T-cell (primary cell): Measurements from ENCODE around the gene PANK3. TPM values are rescaled to one million over a fixed set of nuclear protein-coding genes. Genes with fewer than 3 reads are reported as not detected.
"Not testable (repeated sequence)": the region's sequence is repeated elsewhere in the genome, so short reads cannot be mapped to it uniquely, and the experiment has no call there.

ENCODE experiments used
- ATAC-seq, 4 experiments: fragments of 200-7000 bp in 3 of 4; fragments of 150-1000 bp in 1 of 4; cut with Tn5 transposase; replicated peaks in 1 of 4; 1 replicate in 3 of 4; 2 replicates in 1 of 4; pipeline ENCODE4 v1.10.0; 2021; ENCODE audit warnings: moderate library complexity in 3 of 4, mild to moderate bottlenecking in 2 of 4, moderate number of reproducible peaks in 1 of 4
- CTCF ChIA-PET, 2 donors: fragments of 300-600 bp; sonication (Branson Sonifier 250); formaldehyde crosslinking; loops; one replicate each; lab custom pipeline; 2022; ENCODE audit warnings: antibody characterized with exemption in 2 of 2; lab: Charles Lee
- POLR2A ChIA-PET, 2 donors: fragments of 300-600 bp; sonication (Branson Sonifier 250); formaldehyde crosslinking; loops; one replicate each; lab custom pipeline; 2022; ENCODE audit warnings: antibody characterized with exemption in 2 of 2; lab: Charles Lee
- DNase-seq, 35 experiments: peaks; one replicate each; pipeline versions ENCODE4 v3.0.0 to v3.0.0-alpha.2; 2013 to 2023
- H3K27ac ChIP-seq: one replicate; pipeline ENCODE4 v1.5.1; 2013; ENCODE audit warnings: low read length
- H3K27me3 ChIP-seq, 2 experiments: replicated peaks in 1 of 2; 1 replicate in 1 of 2; 2 replicates in 1 of 2; pipeline versions ENCODE4 v1.6.1 to v1.7.0; 2013; ENCODE audit warnings: low read length in 1 of 2, mixed read lengths in 1 of 2; ENCODE audit not compliant: control insufficient read depth in 2 of 2, insufficient read depth in 2 of 2; ENCODE audit errors: extremely low read depth in 1 of 2
- H3K36me3 ChIP-seq, 2 donors: 1 replicate in 1 of 2; 2 replicates in 1 of 2; pipeline versions ENCODE4 v1.6.1 to v1.7.0; 2013; ENCODE audit warnings: low read length in 1 of 2; ENCODE audit not compliant: control insufficient read depth in 2 of 2, insufficient read depth in 1 of 2; ENCODE audit errors: extremely low read depth in 1 of 2
- H3K4me1 ChIP-seq, 2 experiments: 1 replicate in 1 of 2; 2 replicates in 1 of 2; pipeline versions ENCODE4 v1.6.1 to v1.7.0; 2013; ENCODE audit warnings: low read length in 2 of 2, mixed read lengths in 1 of 2; ENCODE audit not compliant: insufficient read depth in 2 of 2, control insufficient read depth in 1 of 2; ENCODE audit errors: extremely low read depth in 1 of 2
- H3K4me3 ChIP-seq, 2 donors: 1 replicate in 1 of 2; 2 replicates in 1 of 2; pipeline versions ENCODE4 v1.5.1 to v1.7.0; 2013; ENCODE audit warnings: mild to moderate bottlenecking in 2 of 2, low read length in 1 of 2, moderate library complexity in 1 of 2; ENCODE audit not compliant: control insufficient read depth in 1 of 2; ENCODE audit errors: extremely low read depth in 1 of 2
- H3K9me3 ChIP-seq: 2 replicates; pipeline ENCODE4 v1.7.0; 2013
- H3K27ac Mint-ChIP-seq, 2 donors: one replicate each; pipeline ENCODE4 v1.8.0; 2020 to 2021; ENCODE audit warnings: mild to moderate bottlenecking in 2 of 2, mixed read lengths in 2 of 2
- H3K27me3 Mint-ChIP-seq, 2 donors: one replicate each; pipeline ENCODE4 v1.8.0; 2021 to 2022; ENCODE audit warnings: mixed read lengths in 2 of 2
- H3K36me3 Mint-ChIP-seq: one replicate; pipeline ENCODE4 v1.8.0; 2021; ENCODE audit warnings: mixed read lengths
- H3K4me1 Mint-ChIP-seq, 3 donors: one replicate each; pipeline ENCODE4 v1.8.0; 2020 to 2022; ENCODE audit warnings: mixed read lengths in 3 of 3, mild to moderate bottlenecking in 1 of 3
- H3K4me3 Mint-ChIP-seq, 3 donors: one replicate each; pipeline ENCODE4 v1.8.0; 2020 to 2022; ENCODE audit warnings: mild to moderate bottlenecking in 3 of 3, mixed read lengths in 3 of 3, moderate library complexity in 3 of 3
- H3K9me3 Mint-ChIP-seq, 3 donors: one replicate each; pipeline ENCODE4 v1.8.0; 2020 to 2022; ENCODE audit warnings: mixed read lengths in 3 of 3
- WGBS: methylation state at CpG from one replicate; pipeline ENCODE4 v1.1.5; 2013; ENCODE audit warnings: missing lambda C conversion rate; ENCODE audit not compliant: insufficient coverage; 5-methylcytosine and 5-hydroxymethylcytosine counted together
- total RNA-seq, 35 experiments: library from RNA in 6 of 35; stranded (reverse) in 6 of 35; fragments of 120-200 nt in 1 of 35; gene quantifications; one replicate each; pipeline versions ENCODE4 v1.2.1 to v1.2.4 and lab custom pipeline; 2013 to 2026

Gene PANK3
- total RNA-seq, 5 donors from 2014 or later (not counting 1 experiment from before 2014, with no cell fraction given), result 33.9 to 41.1 (median 37.7) TPM

GRCh38 chr5:168590666-168591065, 11.5 kb upstream of the PANK3 start:
- Histone ChIP-seq H3K4me1 (no peaks in the 10 kb centered on the region), H3K4me3 (no peak overlapping the region), H3K27ac (no peak overlapping the region), H3K27me3 (peaks cover 0 to 8% of the 10 kb centered on the region in 2 experiments), H3K9me3 (no peaks in the 10 kb centered on the region), H3K36me3 (no peaks in the 10 kb centered on the region)
- Mint-ChIP-seq H3K27me3 (peaks cover 28 to 36% of the 10 kb centered on the region in 2 donors), H3K4me1 (no peaks in the 10 kb centered on the region), H3K9me3 (no peaks in the 10 kb centered on the region), H3K27ac (no peak overlapping the region), H3K4me3 (no peak overlapping the region), H3K36me3 (no peaks in the 10 kb centered on the region)
- WGBS, result no CpG with 5 or more reads among the region's 3 CpGs
- DNase-seq (no peak), ATAC-seq (no peak)
- CTCF ChIA-PET, result no interaction called here
- POLR2A ChIA-PET, result no interaction called here

GRCh38 chr5:168587987-168588386, 8.8 kb upstream of the PANK3 start:
- Mint-ChIP-seq H3K27ac (no peak overlapping the region), H3K4me1 (no peaks in the 10 kb centered on the region), H3K9me3 (no peaks in the 10 kb centered on the region), H3K27me3 (peaks cover 11 to 28% of the 10 kb centered on the region in 2 donors), H3K36me3 (no peaks in the 10 kb centered on the region), H3K4me3 (no peak overlapping the region)
- DNase-seq (no peak), ATAC-seq (no peak)
- H3K4me3 ChIP-seq, result no peak overlapping the region
- ChIA-PET CTCF (no interaction called here), POLR2A (no interaction called here)
- H3K9me3 ChIP-seq, result no peaks in the 10 kb centered on the region
- 93% methylated on average over 5 of the region's 5 CpGs for WGBS
- H3K27ac ChIP-seq, result no peak overlapping the region
- no peaks in the 10 kb centered on the region for H3K36me3 ChIP-seq
- peaks cover 0 to 11% of the 10 kb centered on the region in 2 experiments for H3K27me3 ChIP-seq
- H3K4me1 ChIP-seq, result no peaks in the 10 kb centered on the region

GRCh38 chr5:168585119-168585856, 6.1 kb upstream of the PANK3 start:
- no peaks in the 10 kb centered on the region for H3K36me3 ChIP-seq
- ChIA-PET CTCF (no interaction called here), POLR2A (no interaction called here)
- ATAC-seq (no peak), DNase-seq (no peak)
- peaks cover 0 to 2% (median 2%) of the 10 kb centered on the region in 3 donors for H3K4me1 Mint-ChIP-seq
- H3K27me3 ChIP-seq, result peaks cover 0 to 11% of the 10 kb centered on the region in 2 experiments
- 60% methylated on average over 4 of the region's 5 CpGs for whole genome bisulfite sequencing
- peaks cover 0 to 2% of the 10 kb centered on the region in 2 experiments for H3K4me1 ChIP-seq
- no peaks in the 10 kb centered on the region for H3K9me3 Mint-ChIP-seq
- H3K4me3 ChIP-seq, result no peak overlapping the region
- no peak overlapping the region for H3K27ac Mint-ChIP-seq
- no peaks in the 10 kb centered on the region for H3K9me3 ChIP-seq
- H3K36me3 Mint-ChIP-seq, result no peaks in the 10 kb centered on the region
- H3K4me3 Mint-ChIP-seq, result no peak overlapping the region
- H3K27me3 Mint-ChIP-seq, result peaks cover 11 to 28% of the 10 kb centered on the region in 2 donors
- H3K27ac ChIP-seq, result no peak overlapping the region

GRCh38 chr5:168583742-168584482, 4.7 kb upstream of the PANK3 start:
- H3K27me3 Mint-ChIP-seq, result peaks cover 11 to 28% of the 10 kb centered on the region in 2 donors
- Histone ChIP-seq H3K4me1 (peaks cover 0 to 9% of the 10 kb centered on the region in 2 experiments), H3K36me3 (no peaks in the 10 kb centered on the region), H3K27ac (no peak overlapping the region), H3K27me3 (peaks cover 0 to 11% of the 10 kb centered on the region in 2 experiments), H3K9me3 (no peaks in the 10 kb centered on the region), H3K4me3 (no peak overlapping the region)
- H3K36me3 Mint-ChIP-seq, result no peaks in the 10 kb centered on the region
- ChIA-PET POLR2A (no interaction called here), CTCF (interaction anchor here (0.5 to 0.7 kb wide), 3 partner anchors 12 to 400 kb away, joined by 3 to 5 read pairs (median 3); no protein-coding TSS in a partner anchor)
- no peak overlapping the region for H3K27ac Mint-ChIP-seq
- H3K4me1 Mint-ChIP-seq, result peaks cover 7 to 12% (median 10%) of the 10 kb centered on the region in 3 donors
- ATAC-seq (no peak), DNase-seq (no peak)
- H3K9me3 Mint-ChIP-seq, result no peaks in the 10 kb centered on the region
- H3K4me3 Mint-ChIP-seq, result no peak overlapping the region
- WGBS, result no CpG with 5 or more reads among the region's 2 CpGs

- WGBS, result 100% methylated on average over 2 of the region's 7 CpGs
Observed at GRCh38 chr5:168580814-168581469, 1.8 kb upstream of the PANK3 start.

GRCh38 chr5:168580227-168580508, 1.0 kb upstream of the PANK3 start:
- Mint-ChIP-seq H3K27ac (peak overlapping the region; percentile 95 to 98), H3K36me3 (no peaks in the 10 kb centered on the region), H3K9me3 (no peaks in the 10 kb centered on the region), H3K4me3 (peak overlapping the region; percentile 84 to 91 (median 85)), H3K4me1 (peaks cover 39 to 43% (median 40%) of the 10 kb centered on the region in 3 donors), H3K27me3 (peaks cover 1 to 2% of the 10 kb centered on the region in 2 donors)
- H3K27me3 ChIP-seq, result peaks cover 0 to 3% of the 10 kb centered on the region in 2 experiments
- no peak for DNase-seq
- no peaks in the 10 kb centered on the region for H3K36me3 ChIP-seq
- H3K27ac ChIP-seq, result peak overlapping the region; percentile 94
- POLR2A ChIA-PET, result interaction anchor here in 1 of 2 donors (0.7 kb wide), 1 partner anchor 1139 kb away, joined by 3 read pairs; no protein-coding TSS in a partner anchor
- no peak for ATAC-seq
- no peaks in the 10 kb centered on the region for H3K9me3 ChIP-seq
- H3K4me1 ChIP-seq, result peaks cover 8 to 24% of the 10 kb centered on the region in 2 experiments
- peak overlapping the region in 1 of 2 donors; percentile 54 for H3K4me3 ChIP-seq
- WGBS, result no CpG with 5 or more reads among the region's 3 CpGs
- CTCF ChIA-PET, result interaction anchor here in 1 of 2 donors (1.2 to 1.3 kb wide), 2 partner anchors 93 to 94 kb away, joined by 3 to 4 read pairs; partner anchors contain the start of gene RARS1

More at GRCh38 chr5:168580814-168581469, 1.8 kb upstream of the PANK3 start:
- H3K27me3 Mint-ChIP-seq, H3K36me3 Mint-ChIP-seq, H3K27me3 ChIP-seq, H3K4me3 ChIP-seq, H3K4me3 Mint-ChIP-seq, ATAC-seq, DNase-seq, H3K27ac Mint-ChIP-seq, CTCF ChIA-PET, H3K9me3 ChIP-seq, H3K9me3 Mint-ChIP-seq, H3K36me3 ChIP-seq, H3K27ac ChIP-seq, POLR2A ChIA-PET: not testable (repeated sequence)
- peaks cover 8 to 24% of the 10 kb centered on the region in 2 experiments for H3K4me1 ChIP-seq
- H3K4me1 Mint-ChIP-seq, result peaks cover 31 to 36% (median 33%) of the 10 kb centered on the region in 3 donors
